ENCODE data around the gene BRAF. TPM values are rescaled to one million over a fixed set of nuclear protein-coding genes. Genes with fewer than 3 reads are reported as not detected.
"Not testable (repeated sequence)": the region's sequence is repeated elsewhere in the genome, so short reads cannot be mapped to it uniquely, and the experiment has no call there.

Gene BRAF
- polyA plus RNA-seq, 1 experiment, result 8.9 TPM

- TF ChIP-seq CTCF (IDR thresholded peaks at IDR 0.05; ENCODE audit: insufficient read depth, low read depth, low read length), result no peak
- Histone ChIP-seq H3K27me3 (ENCODE audit: control insufficient read depth, insufficient read depth, low read length) (no peaks in the 10 kb centered on the region; the same call in 1 of the 2 replicates), H3K4me3 (ENCODE audit: low read depth, low read length) (no peak overlapping the region), H3K36me3 (ENCODE audit: control insufficient read depth, insufficient read depth, low read length) (no peaks in the 10 kb centered on the region)
- no peak for DNase-seq (ENCODE audit: low read depth)
- CTCF ChIA-PET, result interaction anchor here (1.1 kb wide), 1 partner anchor 809 kb away, joined by 3 read pairs; the partner anchor contains the start of gene SSBP1
- POLR2A ChIA-PET, result no interaction called here
These were observed 4.0 kb upstream of the BRAF start for GRCh38 chr7:140928491-140929309.

GRCh38 chr7:140927945-140928344 is 3.2 kb upstream of the BRAF start:
- POLR2A ChIA-PET; CTCF ChIA-PET; H3K4me3 ChIP-seq (ENCODE audit: low read depth, low read length): not testable (repeated sequence)

GRCh38 chr7:140927351-140927750 is 2.6 kb upstream of the BRAF start:
- no peak for DNase-seq (ENCODE audit: low read depth)
- no peak for TF ChIP-seq CTCF (IDR thresholded peaks at IDR 0.05; ENCODE audit: insufficient read depth, low read depth, low read length)
- no peaks in the 10 kb centered on the region; the same call in 1 of the 2 replicates for H3K27me3 ChIP-seq (ENCODE audit: control insufficient read depth, insufficient read depth, low read length)
- POLR2A ChIA-PET, result no interaction called here
- no peak overlapping the region for H3K4me3 ChIP-seq (ENCODE audit: low read depth, low read length)
- CTCF ChIA-PET, result no interaction called here
- H3K36me3 ChIP-seq (ENCODE audit: control insufficient read depth, insufficient read depth, low read length), result no peaks in the 10 kb centered on the region

More at GRCh38 chr7:140927945-140928344, 3.2 kb upstream of the BRAF start:
- not testable (repeated sequence) for H3K36me3 ChIP-seq (ENCODE audit: control insufficient read depth, insufficient read depth, low read length); DNase-seq (ENCODE audit: low read depth); H3K27me3 ChIP-seq (ENCODE audit: control insufficient read depth, insufficient read depth, low read length)

- ChIA-PET POLR2A (no interaction called here), CTCF (no interaction called here)
- TF ChIP-seq CTCF (IDR thresholded peaks at IDR 0.05; ENCODE audit: insufficient read depth, low read depth, low read length), result no peak
- Histone ChIP-seq H3K27me3 (ENCODE audit: control insufficient read depth, insufficient read depth, low read length) (no peaks in the 10 kb centered on the region), H3K4me3 (ENCODE audit: low read depth, low read length) (no peak overlapping the region), H3K36me3 (ENCODE audit: control insufficient read depth, insufficient read depth, low read length) (no peaks in the 10 kb centered on the region)
- no peak for DNase-seq (ENCODE audit: low read depth)
These were observed 1.5 kb upstream of the BRAF start for GRCh38 chr7:140926021-140926817.

GRCh38 chr7:140924019-140924820 is 509 bp downstream of the BRAF start:
- POLR2A ChIA-PET, result interaction anchor here (0.7 kb wide), 1 partner anchor 114 kb away, joined by 3 read pairs; no protein-coding TSS in a partner anchor
- Histone ChIP-seq H3K36me3 (ENCODE audit: control insufficient read depth, insufficient read depth, low read length) (no peaks in the 10 kb centered on the region), H3K27me3 (ENCODE audit: control insufficient read depth, insufficient read depth, low read length) (no peaks in the 10 kb centered on the region), H3K4me3 (ENCODE audit: low read depth, low read length) (peak overlapping the region; percentile 89)
- DNase-seq (ENCODE audit: low read depth), result no peak
- TF ChIP-seq CTCF (IDR thresholded peaks at IDR 0.05; ENCODE audit: insufficient read depth, low read depth, low read length), result peak; percentile 69
- CTCF ChIA-PET, result interaction anchor here (1.7 kb wide), 1 partner anchor 113 kb away, joined by 8 read pairs; no protein-coding TSS in a partner anchor
